ENCODE results near the gene FBXO38.

FBXO38 gene

GRCh38 chr5:148416416-148416815 lies 32.7 kb downstream of the FBXO38 start:
- no peak overlapping the region for H3K27ac ChIP-seq
- TF ChIP-seq CTCF (IDR thresholded peaks at IDR 0.05), result no peak
- no peaks in the 10 kb centered on the region for H3K27me3 ChIP-seq
- H3K4me1 ChIP-seq (ENCODE audit: control insufficient read depth in 1 of 2, insufficient read depth in 1 of 2, low read depth in 1 of 2, low read length in 1 of 2), result no peaks in the 10 kb centered on the region
- H3K9me3 ChIP-seq, result no peaks in the 10 kb centered on the region
- peaks cover 99% of the 10 kb centered on the region for H3K36me3 ChIP-seq
- H3K4me3 ChIP-seq (ENCODE audit: low read depth in 1 of 2, low read length in 1 of 2), result no peak overlapping the region

DNA sequence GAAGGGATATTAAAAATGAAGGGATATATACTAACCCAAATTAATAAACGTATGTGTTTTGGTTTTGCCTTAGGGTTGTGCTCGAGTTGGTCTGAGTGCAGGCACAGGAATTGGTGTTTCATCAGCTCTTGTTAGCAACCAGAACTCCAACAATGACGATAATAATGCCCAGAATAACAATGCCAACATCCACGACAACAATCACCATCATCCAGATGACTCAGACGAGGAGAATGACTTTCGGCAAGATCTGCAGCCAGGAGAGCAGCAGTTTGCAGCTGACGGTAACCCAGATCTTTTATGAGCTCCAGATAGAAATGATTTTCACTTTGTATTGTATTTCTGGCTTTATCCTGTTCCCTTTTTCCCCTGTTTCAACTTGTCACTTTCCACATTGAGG lies 33.2 kb downstream of the FBXO38 start:
- H3K36me3 ChIP-seq, result peaks cover 99% of the 10 kb centered on the region
- H3K27me3 ChIP-seq, result no peaks in the 10 kb centered on the region
- H3K4me3 ChIP-seq (ENCODE audit: low read depth in 1 of 2, low read length in 1 of 2), result no peak overlapping the region
- H3K9me3 ChIP-seq, result no peaks in the 10 kb centered on the region
- H3K27ac ChIP-seq, result no peak overlapping the region
- no peak for TF ChIP-seq CTCF (IDR thresholded peaks at IDR 0.05)
- no peaks in the 10 kb centered on the region for H3K4me1 ChIP-seq (ENCODE audit: control insufficient read depth in 1 of 2, insufficient read depth in 1 of 2, low read depth in 1 of 2, low read length in 1 of 2)

GRCh38 chr5:148418511-148418910 lies 34.8 kb downstream of the FBXO38 start:
- TF ChIP-seq CTCF (IDR thresholded peaks at IDR 0.05), result no peak
- no peaks in the 10 kb centered on the region for H3K4me1 ChIP-seq (ENCODE audit: control insufficient read depth in 1 of 2, insufficient read depth in 1 of 2, low read depth in 1 of 2, low read length in 1 of 2)
- no peak overlapping the region for H3K4me3 ChIP-seq (ENCODE audit: low read depth in 1 of 2, low read length in 1 of 2)
- no peaks in the 10 kb centered on the region for H3K9me3 ChIP-seq
- peaks cover 99% of the 10 kb centered on the region for H3K36me3 ChIP-seq
- H3K27ac ChIP-seq, result peak overlapping the region; percentile 40
- H3K27me3 ChIP-seq, result no peaks in the 10 kb centered on the region

DNA sequence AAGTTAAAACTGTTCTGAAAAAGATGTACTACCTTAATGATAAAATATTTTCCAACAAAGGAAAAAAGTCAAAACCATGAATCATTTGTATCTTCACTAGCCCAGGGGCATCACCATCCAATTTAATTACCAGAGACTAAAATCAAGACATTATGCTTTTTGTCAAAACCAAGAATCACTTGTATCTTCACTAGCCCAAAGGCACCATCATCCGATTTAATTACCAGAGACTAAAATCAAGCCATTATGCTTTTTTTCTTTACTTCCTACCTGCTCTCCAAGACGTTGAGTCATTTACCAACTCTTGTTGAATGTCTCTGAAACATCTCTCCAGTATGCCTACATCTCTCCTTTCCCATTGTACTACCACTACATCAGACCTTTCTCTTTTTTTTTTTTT lies 37.9 kb downstream of the FBXO38 start:
- Histone ChIP-seq H3K9me3 (no peaks in the 10 kb centered on the region), H3K27ac (no peak overlapping the region), H3K36me3 (peaks cover 99% of the 10 kb centered on the region), H3K4me3 (ENCODE audit: low read depth in 1 of 2, low read length in 1 of 2) (no peak overlapping the region), H3K4me1 (ENCODE audit: control insufficient read depth in 1 of 2, insufficient read depth in 1 of 2, low read depth in 1 of 2, low read length in 1 of 2) (no peaks in the 10 kb centered on the region), H3K27me3 (no peaks in the 10 kb centered on the region)
- TF ChIP-seq CTCF (IDR thresholded peaks at IDR 0.05), result no peak

DNA sequence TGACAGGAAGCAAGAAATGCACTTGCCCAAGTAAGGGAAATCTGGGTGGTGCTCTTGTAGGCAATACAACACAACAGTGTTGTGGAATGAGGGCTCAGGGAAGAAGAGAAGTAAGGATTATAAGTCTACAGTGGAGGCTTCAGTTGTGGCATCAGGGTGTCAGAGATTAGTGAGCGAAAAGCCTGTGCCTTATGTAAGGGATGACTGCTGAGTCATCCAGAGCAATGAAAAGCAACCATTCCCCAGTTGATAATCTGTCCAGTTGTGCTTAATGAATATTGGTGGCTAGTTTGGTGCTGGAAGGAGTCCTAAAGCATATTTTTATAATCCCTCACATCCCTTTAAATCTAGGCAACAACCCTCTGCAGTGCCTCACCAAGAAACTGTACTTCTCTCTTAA lies 42.0 kb downstream of the FBXO38 start:
- H3K36me3 ChIP-seq, result peaks cover 83% of the 10 kb centered on the region
- H3K4me1 ChIP-seq (ENCODE audit: control insufficient read depth in 1 of 2, insufficient read depth in 1 of 2, low read depth in 1 of 2, low read length in 1 of 2), result no peaks in the 10 kb centered on the region
- no peak for TF ChIP-seq CTCF (IDR thresholded peaks at IDR 0.05)
- no peak overlapping the region for H3K27ac ChIP-seq
- H3K4me3 ChIP-seq (ENCODE audit: low read depth in 1 of 2, low read length in 1 of 2), result no peak overlapping the region
- H3K27me3 ChIP-seq, result no peaks in the 10 kb centered on the region
- H3K9me3 ChIP-seq, result no peaks in the 10 kb centered on the region

DNA sequence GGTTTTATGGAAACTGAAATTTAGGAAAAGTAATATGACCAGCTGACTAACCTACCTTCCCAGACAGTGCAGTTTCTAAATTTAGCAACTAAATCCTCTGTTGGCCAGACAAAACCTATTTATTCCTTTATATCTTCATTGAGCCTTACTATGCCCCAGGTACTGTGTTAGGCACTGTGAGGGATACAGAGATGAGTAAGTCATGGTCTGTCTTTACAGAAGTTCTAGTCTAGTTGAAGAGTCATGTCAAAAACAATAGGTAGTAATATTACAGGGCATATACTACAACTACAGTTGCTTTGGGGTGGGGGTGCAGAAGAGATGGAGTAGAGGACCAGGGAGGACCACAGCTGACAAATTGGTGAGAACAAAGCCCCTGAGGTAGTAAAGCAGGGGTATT lies 42.8 kb downstream of the FBXO38 start:
- Histone ChIP-seq H3K27ac (no peak overlapping the region), H3K4me1 (ENCODE audit: control insufficient read depth in 1 of 2, insufficient read depth in 1 of 2, low read depth in 1 of 2, low read length in 1 of 2) (no peaks in the 10 kb centered on the region), H3K36me3 (peaks cover 84% of the 10 kb centered on the region), H3K4me3 (ENCODE audit: low read depth in 1 of 2, low read length in 1 of 2) (no peak overlapping the region), H3K9me3 (no peaks in the 10 kb centered on the region), H3K27me3 (no peaks in the 10 kb centered on the region)
- no peak for TF ChIP-seq CTCF (IDR thresholded peaks at IDR 0.05)

Measured in neutrophil (primary cell).